ENCODE results near the gene FBXO47.
"Not testable (repeated sequence)": the region's sequence is repeated elsewhere in the genome, so short reads cannot be mapped to it uniquely, and the experiment has no call there.

- TF ChIP-seq CTCF, POLR2A (IDR thresholded peaks at IDR 0.05): not testable (repeated sequence)
Observed at GRCh38 chr17:38911731-38912081, 55.5 kb downstream of the FBXO47 start.

Data from body of pancreas (tissue), 4 donors.